GM19438 (cell line): ENCODE data around the gene GNAI2.
A peak's percentile ranks its signal among the peaks of the same experiment; 100 is the strongest.
"Not testable (repeated sequence)": the region's sequence is repeated elsewhere in the genome, so short reads cannot be mapped to it uniquely, and the experiment has no call there.

Experiments used
- ATAC-seq: cut with Tn5 transposase; IDR thresholded peaks from one replicate; pipeline ENCODE4 v1.9.1; 2021; ENCODE audit warnings: low read depth; ENCODE audit not compliant: unreplicated experiment

GNAI2 gene

DNA sequence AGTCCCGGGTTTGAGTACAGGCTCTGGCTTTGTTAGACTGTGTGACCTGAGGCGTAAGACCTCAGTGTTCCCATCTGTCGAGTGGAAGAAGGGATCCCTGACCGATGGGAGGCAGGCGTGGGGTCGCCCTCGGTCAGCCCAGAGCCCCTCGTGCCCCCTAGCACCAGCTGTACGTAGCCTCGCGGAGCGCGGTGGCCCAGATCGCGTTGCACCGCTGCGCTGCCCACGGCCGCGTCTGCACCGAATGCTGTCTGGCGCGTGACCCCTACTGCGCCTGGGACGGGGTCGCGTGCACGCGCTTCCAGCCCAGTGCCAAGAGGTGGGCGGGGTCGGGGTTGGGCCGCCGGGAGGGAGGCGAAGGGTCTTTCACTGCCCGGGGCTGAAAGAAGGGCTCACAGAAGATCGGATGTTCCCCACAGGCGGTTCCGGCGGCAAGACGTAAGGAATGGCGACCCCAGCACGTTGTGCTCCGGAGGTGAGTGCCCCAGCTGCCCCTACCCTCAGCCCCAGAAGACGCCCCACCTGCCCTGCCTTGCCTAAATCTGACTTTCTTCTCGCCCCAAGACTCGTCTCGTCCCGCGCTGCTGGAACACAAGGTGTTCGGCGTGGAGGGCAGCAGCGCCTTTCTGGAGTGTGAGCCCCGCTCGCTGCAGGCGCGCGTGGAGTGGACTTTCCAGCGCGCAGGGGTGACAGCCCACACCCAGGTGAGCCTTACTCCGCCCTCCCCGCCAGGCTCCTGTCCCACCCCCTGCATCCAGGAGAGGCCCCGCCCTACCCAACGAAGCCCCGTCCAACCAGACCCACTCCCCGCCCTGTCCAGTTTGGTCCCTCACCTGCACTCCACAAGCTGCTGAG lies 39.4 kb downstream of the GNAI2 start:
- no peak for ATAC-seq

DNA sequence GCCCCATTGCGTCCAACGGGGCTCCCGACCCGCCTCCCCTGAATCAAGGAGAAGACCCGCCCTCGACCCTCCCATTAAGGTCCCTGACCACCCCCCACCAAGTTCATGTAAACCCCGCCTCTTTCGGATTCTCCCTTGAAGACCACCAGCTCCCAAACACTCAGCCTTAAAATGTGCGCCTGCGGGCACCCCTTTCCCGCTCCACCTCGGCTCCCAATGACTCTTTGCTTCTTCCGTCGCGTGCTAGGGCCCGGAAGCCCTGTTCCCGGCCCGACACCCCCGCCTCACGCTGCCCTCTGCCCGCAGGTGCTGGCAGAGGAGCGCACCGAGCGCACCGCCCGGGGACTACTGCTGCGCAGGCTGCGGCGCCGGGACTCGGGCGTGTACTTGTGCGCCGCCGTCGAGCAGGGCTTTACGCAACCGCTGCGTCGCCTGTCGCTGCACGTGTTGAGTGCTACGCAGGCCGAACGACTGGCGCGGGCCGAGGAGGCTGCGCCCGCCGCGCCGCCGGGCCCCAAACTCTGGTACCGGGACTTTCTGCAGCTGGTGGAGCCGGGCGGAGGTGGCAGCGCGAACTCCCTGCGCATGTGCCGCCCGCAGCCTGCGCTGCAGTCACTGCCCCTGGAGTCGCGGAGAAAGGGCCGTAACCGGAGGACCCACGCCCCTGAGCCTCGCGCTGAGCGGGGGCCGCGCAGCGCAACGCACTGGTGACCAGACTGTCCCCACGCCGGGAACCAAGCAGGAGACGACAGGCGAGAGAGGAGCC lies 40.2 kb downstream of the GNAI2 start:
- ATAC-seq, result no peak

- no peak for ATAC-seq
These were observed 40.7 kb downstream of the GNAI2 start for GRCh38 chr3:50276762-50277101.

DNA sequence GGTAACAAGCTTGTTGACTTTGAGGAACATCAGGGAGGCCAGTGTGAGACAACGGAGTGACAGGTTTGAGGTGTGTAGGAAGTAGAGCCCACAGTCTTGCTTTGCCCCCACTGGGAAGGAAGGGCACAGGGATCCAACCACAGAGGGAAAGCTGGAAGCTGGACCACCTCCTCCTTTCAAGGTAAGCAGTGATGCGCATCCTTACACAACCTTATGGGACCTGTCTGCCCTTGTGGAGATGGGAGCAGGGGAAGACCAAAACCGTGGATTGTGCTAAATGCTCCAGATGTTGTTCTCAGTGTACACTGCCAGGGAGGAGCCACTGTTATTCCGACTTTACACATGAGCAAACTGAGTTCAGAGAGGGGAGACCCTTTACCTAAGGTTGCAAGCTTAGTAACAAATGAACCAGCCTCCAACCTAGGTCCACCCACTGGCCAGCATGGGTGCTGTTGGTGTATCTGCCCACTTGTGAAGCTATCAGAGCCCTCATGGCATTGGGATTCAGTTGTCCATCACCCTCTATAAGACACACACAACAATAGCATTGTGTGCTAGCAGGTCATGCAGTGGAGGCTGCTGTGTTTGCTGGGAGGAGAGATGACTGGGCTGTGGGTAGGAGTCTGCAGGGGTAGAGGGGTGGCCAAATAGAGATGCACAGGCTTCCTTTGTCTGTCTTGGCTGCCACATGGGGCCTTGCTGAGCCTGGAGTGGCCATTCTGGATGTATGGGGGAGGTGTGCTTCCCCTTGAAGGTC lies 42.3 kb downstream of the GNAI2 start:
- ATAC-seq, result no peak

DNA sequence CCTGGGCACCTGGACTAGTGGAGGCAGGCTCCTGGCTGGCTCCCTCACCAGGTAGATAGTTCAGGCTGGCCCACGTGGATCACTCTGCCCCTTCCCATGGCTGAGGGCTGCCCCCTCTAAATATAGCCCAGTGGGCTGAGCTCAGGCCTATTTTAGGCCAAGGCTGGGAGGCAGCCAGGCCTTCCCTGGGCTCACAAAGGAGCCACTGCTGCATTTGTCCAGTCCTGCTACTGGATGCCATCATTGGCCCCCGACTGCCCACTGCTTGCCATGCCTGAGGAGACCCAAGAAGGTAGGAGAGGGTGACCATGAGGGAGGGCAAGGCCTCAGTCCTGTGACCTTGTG lies 42.8 kb downstream of the GNAI2 start, which contains the start of gene LSMEM2:
Gene LSMEM2 (plus strand): TSS at position 208 of the 345 bp plus-strand sequence. CDS start 27 bp downstream, at position 235.
- ATAC-seq, result no peak

GRCh38 chr3:50279255-50280016 lies 43.4 kb downstream of the GNAI2 start:
- ATAC-seq, result no peak

DNA sequence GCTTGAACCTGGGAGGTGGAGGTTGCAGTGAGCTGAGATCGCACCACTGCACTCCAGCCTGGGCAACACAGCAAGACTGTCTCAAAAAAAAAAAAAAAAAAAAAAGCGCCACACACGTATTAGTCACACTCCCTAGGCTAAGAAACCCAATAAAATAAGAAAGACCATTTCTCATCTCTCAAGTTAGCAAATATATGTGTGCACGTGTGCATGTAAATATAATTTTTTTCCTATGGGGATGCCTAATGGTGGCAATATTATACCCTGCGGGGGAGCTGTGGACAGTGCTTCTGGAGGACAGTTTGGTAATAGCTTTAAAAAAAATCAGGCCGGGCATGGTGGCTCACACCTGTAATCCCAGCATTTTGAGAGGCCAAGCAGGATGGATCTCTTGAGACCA lies 48.1 kb downstream of the GNAI2 start:
- ATAC-seq, result not testable (repeated sequence)

DNA sequence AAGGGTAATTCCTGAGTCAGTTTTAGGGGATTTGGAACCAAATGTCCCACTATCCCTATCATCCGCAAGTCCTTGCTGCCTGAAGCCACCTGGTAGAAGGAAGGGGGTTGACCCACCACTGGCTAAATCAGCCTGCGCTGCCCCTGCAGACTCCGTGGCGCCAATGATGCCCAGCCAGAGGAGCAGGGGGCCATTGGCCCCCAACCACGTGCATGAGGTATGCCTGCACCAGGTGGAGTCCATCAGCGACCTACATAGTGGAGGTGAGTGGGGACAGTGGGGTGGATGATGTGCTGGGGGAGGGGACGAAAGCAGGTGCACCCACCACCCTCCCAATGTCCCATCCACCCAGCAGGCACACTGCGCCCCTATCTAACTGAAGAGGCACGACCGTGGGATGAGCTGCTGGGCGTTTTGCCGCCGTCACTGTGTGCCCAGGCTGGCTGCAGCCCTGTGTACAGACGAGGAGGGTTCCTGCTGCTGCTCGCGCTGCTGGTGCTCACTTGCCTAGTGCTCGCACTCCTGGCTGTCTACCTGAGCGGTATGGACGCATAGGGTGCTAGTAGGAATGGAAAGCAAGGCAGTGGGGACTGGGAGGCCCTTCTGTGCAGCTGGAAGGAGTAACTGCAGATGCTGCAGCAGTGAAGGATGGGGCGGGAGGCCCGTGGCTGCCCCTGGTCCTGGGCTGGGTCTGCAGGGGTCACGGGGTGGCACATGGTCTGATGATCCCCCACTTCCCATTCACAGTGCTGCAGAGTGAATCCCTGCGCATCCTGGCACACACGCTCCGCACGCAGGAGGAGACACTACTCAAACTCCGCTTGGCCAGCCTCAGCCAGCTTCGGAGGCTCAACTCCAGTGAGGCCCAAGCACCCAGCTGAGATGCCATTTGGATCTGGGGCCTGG lies 50.6 kb downstream of the GNAI2 start:
- no peak for ATAC-seq

GRCh38 chr3:50287262-50287661 lies 51.3 kb downstream of the GNAI2 start:
- no peak for ATAC-seq

DNA sequence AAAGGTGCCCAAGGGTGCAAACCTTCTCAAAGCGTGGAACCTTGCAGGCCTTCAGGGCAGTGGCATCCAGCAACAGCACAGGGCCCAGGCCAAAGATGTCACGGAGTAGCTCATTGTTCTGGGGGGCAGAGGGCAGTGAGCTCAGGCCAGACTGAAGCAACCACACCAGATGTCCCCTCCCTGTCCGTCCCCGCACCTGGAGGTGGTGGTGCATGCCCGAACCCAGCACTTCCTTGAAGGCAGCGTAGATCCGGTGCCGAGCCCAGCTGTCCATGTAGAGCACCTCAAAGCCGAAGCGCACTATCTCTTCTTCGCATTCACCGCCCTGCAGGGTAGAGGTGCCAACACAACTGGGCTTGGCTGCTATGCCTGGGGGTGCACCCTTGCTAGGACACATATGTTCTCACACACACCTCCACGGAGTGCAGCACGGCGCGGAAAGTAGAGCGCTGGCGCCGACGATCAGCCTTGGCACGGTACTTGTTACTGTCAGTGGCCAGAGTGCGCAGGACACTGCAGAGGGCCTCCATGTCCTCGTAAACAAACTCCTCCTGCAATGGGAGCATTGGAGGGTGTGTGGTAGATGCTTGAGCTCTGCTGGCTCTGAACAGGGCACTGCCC lies 52.5 kb downstream of the GNAI2 start:
- no peak for ATAC-seq

DNA sequence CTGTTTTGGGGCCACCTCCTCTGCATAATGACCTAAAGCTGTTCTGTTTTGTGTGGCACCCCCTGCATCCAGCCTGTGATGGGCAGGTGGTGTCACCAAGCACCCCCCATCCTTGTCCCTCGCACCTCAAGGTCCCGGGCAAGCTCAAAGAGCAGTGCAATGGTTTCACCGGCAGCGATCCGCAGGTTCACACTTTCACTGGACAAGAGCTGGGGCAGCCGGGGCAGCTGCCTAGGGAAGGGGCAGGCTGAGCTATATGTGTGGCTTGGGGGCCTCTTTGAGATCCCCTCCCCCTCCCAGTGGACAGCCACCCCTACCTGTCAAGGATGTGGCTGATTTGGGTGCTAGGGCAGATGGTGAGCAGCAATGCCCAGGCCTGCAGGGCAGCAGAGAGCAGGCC lies 53.1 kb downstream of the GNAI2 start:
- ATAC-seq, result no peak

GRCh38 chr3:50290161-50290641 lies 54.2 kb downstream of the GNAI2 start:
- no peak for ATAC-seq

DNA sequence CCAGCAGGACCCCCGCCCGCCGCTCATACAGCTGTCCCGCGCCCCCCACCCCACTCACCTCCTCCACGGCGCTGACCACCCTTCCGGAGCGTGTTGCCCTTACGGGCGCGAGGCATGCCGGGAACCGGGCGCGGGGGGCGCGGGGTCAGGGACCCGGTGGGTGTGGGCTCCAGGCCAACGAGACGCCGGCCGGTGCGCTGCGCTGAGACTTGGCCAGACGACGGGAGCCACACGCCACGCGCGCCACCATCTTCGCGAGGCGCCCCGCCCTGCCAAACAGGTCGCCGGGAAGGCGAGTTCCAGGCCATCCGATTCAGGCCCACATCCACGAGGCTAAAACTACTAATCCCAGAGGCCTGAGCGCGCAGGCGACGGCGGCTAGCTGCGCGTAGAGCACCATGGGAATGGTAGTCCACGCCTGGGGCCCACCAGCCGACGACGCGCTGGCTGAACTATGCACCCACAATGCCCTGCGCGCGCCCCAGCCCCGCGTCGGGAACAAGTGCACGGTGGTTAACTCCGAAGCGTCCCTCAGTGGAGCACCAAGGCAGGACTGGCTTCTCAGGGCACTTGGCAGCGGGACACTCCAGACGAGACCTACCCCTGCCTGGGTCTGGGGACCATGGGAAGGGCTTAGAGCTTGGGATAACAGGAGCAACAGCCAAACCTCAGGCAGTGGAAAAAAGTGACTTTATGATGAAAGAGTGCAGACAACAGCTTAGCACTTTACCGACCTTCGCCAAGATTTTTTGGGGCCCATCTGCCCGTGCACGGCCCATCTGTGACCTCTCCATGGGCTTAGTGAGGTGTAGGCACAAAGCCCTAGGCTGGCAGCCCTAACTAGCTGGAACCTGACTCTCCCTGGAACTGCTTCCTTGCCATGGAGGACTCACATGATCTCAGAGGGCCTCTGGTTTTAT lies 56.4 kb downstream of the GNAI2 start, which contains the start of gene IFRD2:
Gene IFRD2 (minus strand): TSS at position 271 of the 920 bp plus-strand sequence. CDS start 155 bp downstream, at position 116.
- peak; percentile 91 for ATAC-seq

- no peak for ATAC-seq
These were observed 57.2 kb downstream of the GNAI2 start for GRCh38 chr3:50293079-50293801.

GRCh38 chr3:50294089-50294488 lies 58.1 kb downstream of the GNAI2 start:
- no peak for ATAC-seq

DNA sequence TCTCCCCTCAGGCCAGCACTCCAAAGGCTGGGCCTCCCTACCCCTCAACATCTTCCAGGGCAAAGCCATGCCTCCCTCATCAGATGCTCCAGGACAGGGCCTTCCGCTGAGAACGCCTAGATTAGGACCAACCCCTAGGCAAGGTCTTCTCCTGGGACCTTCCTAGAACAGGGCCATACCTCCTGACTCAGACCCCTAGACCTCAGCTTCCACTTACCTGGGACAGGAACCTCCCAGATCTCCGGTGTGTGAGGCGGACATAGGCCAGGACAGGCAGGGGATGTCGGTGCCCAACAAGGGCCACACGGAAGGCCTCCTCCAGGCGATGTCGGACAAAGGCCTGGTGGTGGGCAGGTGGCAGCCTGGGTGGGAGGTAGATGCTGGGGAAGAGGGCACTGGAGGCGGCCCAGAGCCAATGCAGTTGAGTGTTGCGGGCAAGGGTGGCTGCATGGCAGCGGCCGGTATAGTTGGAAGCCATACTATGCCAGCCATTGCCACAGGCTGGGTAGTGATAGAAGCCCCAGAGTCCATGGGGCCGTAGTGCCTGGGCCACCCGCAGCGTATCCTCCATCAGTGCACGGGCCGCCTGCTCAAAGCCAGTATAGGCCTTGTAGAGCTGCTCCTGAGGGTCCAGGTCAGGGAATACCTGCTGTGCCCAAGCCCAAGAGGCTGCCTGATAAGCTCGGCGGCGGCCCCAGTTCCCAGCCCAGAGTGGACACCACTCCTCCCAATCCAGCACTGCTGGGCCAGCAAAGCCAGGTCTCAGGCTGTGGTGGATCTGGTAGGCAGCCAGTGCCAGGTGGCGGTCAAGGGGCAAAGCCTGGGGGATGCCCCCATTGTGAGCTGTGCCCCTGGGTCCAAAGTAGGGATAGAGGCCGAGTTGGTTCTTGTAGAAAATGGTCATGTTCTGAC lies 58.7 kb downstream of the GNAI2 start:
- no peak for ATAC-seq
